Stimulated activated CD8-positive, alpha-beta memory T cell treated with anti-CD3 and anti-CD28 coated beads, Interleukin-4, amount 100 ng/mL, for 24 hours (primary cell): ENCODE measurements around the gene RHD.
A peak's percentile ranks its signal among the peaks of the same experiment; 100 is the strongest.
"Not testable (repeated sequence)": the region's sequence is repeated elsewhere in the genome, so short reads cannot be mapped to it uniquely, and the experiment has no call there.

Experiments
- DNase-seq: peaks from one replicate; pipeline ENCODE4 v3.0.0-alpha.2; 2020; ENCODE audit warnings: low read depth

The RHD gene

DNA sequence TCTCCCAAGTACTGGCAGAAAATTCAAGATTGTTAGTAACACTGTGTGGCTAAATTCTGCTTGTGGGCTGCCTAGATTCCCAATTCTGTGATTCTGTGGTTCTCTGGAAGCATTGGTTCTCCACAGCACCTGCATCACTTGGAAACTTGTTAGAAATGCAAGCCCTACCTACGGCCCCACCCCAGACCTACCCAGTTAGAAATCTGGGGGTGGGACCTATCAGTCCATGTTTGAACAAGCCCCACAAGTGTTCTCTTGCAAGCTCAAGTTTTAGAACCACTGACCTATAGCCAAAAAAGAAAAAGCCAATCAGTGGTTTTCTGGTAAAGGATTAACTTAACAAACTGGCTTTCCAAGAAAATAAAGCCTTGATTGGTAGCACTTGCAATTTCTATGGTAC, 35.9 kb downstream of the RHD start:
- not testable (repeated sequence) for DNase-seq

GRCh38 chr1:25309085-25309484, 36.8 kb downstream of the RHD start:
- DNase-seq = not testable (repeated sequence)

DNA sequence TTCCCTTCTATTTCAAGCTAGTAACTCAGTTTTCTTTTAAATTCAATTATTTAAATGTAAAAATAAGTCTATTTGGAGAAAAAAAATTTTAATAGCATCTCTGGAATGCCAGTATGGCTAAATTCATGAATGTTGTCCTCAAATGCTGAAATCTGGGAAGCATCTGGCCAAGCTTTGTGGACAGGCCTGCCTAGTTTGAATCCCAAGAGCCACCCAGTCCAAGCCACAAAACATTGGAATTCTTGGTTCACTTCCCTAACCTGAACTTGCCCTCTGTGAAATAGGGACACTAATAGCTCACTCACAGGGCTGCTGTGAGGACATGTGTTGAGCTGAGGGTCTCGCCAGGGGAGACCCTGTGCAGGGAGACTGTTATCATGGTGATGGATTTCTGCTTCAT, 37.2 kb downstream of the RHD start:
- DNase-seq = not testable (repeated sequence)

GRCh38 chr1:25312806-25313470, 40.6 kb downstream of the RHD start:
- DNase-seq = not testable (repeated sequence)

DNA sequence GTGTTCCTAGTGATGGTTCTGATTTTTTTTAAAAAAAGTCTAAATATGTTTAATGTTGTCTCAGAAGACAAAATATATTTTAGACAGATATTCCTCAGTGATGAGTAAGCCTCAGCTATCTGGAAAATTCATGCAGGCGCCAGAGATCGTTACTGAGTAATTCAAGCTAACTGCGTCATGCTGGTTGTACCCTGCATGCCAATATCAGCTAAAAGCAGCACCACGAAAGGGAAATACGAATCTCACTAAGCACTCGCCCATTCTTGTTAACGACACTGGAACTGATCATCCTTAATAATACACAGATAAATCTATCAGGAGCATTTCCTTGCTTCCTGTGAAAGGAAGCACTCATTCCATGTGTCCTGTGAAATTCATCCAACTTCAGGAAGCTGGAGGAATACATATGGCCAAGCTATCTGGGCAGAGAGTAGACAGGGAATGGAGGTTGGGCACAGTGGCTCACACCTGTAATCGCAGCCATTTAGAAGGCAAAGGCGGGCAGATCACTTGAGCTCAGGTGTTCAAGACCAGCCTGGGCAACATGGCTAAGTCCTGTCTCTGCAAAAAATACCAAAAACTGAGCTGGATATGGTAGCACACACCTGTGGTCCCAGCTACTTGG, 48.1 kb downstream of the RHD start:
- not testable (repeated sequence) for DNase-seq

- DNase-seq = not testable (repeated sequence)
Measured at GRCh38 chr1:25322127-25322526, 49.8 kb downstream of the RHD start.

DNA sequence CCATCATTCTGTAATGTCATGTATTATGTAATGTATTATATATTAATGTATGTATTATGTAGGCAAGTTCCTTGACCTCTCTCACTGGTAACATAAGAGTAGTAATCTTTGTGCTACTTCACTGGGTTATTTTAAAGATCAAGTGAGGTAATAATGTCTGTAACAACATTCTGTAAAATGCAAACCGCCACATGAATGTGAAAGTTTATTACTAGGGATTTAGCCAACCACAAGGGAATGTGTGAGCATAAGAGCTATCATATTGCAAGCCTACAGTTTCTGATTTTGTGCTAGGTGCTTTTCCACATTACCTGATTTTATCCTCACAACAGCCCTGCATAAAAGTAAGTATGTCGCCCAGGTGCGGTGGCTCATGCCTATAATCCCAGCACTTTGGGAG, 52.1 kb downstream of the RHD start:
- DNase-seq = not testable (repeated sequence)

- not testable (repeated sequence) for DNase-seq
Measured at GRCh38 chr1:25327864-25328790, 55.8 kb downstream of the RHD start.

GRCh38 chr1:25328791-25329185, 56.5 kb downstream of the RHD start:
- DNase-seq = not testable (repeated sequence)

DNA sequence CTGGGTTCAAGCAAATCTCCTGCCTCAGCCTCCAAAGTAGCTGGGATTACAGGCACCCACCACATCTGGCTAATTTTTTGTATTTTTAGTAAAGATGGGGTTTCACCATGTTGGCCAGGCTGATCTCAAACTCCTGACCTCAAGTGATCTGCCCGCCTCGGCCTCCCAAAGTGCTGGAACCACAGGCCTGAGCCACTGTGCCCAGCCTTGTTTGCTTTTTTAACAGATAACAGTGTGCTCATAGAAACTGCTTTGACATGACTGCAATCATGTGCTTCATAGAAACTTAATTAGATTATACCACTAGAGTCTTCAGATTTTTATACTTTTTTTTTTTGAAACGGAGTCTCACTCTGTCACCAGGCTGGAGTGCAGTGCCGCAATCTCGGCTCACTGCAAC, 57.0 kb downstream of the RHD start:
- DNase-seq = not testable (repeated sequence)

DNA sequence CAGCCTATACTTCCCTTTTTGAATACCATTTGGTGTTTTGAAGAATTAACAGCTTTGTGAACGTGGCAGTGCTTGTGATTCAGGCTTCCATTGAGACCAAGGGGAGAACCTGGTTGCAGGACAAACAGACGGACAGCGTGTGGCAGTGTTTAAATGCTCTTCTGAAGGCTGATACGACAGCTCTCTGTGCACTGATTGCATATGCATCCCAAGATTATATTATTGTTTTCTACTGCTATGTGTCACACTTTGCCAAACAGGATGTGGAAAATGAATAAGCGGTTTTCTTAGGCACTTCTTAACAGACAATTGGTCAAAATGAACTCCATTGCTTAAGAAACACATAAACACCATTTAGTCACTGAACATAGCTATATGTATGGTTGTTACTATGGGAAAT, 57.6 kb downstream of the RHD start:
- DNase-seq = not testable (repeated sequence)

DNA sequence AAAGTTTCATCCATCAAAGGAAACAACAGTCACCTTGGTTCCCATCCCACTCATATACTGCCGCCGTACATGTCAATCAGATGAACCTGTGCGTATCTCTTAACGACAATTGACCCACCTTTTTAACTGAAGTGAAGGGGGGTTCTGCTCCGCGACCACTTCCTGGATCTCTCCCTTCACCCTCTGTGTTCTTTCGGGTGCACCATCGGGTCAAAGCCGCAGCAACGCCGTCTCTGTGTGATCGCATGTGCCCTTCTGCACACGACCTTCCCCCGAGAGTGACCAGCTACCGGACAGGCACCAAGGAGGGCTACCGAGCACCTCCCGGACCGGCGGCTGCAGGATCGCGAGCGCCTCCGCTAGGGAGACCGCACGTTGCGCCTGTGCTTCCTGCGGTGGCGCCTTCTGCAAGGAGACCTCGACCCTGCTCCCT, 64.6 kb downstream of the RHD start:
- not testable (repeated sequence) for DNase-seq

DNA sequence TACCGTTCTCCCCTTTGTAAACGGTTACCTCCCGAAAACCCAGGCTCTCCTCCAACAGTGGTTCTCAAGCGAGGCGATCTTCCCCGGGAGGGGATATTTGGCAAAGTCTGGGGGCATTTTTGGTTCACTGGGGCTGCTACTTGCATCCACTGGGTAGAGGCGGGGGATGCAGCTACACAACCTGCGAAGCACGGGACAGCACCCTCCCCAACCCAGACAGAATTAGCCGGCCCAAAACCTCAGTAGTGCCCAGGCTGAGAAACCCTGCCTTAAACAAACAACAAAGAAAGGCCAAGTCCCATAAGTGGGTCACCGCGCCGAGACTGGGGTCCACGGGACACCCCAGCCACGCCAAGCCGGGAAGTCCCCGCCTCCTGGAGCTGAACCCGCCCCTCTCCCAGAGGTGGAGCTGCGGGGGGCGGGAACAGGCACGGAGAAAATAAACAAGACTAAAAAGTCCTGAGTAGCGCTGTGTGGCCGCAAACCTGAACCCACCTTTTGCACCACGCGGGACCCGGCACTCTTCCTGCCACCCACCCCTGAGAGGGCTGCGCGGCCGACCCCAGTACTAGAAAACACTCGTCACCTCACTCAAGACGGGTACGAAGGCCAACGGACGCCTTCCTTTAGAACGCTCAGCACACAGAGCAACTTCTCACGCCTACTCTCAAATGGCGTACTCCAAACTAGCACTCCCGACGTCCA, 65.3 kb downstream of the RHD start:
- DNase-seq = peak; percentile 11

GRCh38 chr1:25338188-25338981, 66.1 kb downstream of the RHD start, which contains the start of gene TMEM50A:
TMEM50A (plus strand) TSS chr1:25338334; CDS start chr1:25340487, 2,153 bp downstream.
- DNase-seq = peak; percentile 82

DNA sequence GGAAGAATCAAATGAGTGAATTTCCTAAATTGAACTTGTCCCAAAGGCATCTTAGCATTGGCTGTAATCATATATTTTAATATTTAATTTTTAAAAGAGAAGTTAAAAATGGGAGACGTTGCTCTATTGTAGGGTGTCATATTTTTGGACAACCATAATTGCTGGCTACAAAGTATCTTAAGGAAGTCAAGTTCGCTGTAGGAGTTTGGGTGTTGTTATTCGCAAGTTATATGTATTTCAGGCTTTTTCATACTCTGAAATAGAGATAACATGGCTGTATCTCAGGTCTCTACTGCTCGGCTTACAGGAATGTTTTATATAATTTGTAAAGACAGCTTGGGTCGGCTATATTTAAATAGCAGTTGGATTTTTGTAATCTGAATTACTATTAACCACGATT, 66.7 kb downstream of the RHD start:
- DNase-seq = no peak

GRCh38 chr1:25341746-25342145, 69.4 kb downstream of the RHD start:
- no peak for DNase-seq

DNA sequence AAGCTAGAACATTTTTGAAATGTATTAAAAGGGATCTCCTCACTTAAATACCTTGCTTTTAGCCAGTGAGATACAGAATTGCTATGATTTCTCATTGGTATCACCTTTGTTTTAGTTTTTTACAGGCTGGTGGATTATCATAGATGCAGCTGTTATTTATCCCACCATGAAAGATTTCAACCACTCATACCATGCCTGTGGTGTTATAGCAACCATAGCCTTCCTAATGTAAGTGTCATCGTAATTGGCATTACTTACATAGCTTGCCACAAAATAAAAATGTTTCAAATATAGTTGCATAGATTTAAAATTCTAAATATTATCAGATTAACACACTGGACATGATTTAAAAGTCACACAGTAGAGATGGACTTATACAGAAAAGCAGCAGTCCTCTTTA, 70.5 kb downstream of the RHD start:
- no peak for DNase-seq

- no peak for DNase-seq
Measured at GRCh38 chr1:25343872-25344271, 71.6 kb downstream of the RHD start.

- no peak for DNase-seq
Measured at GRCh38 chr1:25347556-25347955, 75.2 kb downstream of the RHD start.

DNA sequence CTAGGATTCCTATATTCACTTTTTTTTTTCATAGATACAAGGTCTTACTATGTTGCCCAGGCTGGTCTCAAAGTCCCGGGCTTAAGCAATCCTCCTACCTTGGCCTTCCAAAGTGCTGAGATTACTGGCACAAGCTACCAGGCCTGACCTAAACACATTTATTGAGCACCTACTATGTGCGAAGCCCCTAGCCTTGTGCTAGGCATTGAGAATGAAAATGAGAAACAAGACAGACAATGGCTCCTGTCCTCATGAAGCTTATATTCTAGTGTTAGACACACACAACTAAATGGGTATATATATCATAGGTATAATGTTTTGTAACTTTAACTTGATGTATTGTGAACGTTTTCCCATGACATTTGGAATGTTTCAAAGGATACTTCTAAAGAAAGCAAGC, 77.3 kb downstream of the RHD start:
- no peak for DNase-seq

GRCh38 chr1:25355841-25356395, 83.6 kb downstream of the RHD start:
- DNase-seq = no peak
